NB4 (cell line): ENCODE measurements around the gene SPIB.

Experiments used
- MYC ChIP-seq: IDR thresholded peaks from 2 replicates; pipeline ENCODE4 v1.6.1; 2011; ENCODE audit warnings: low read depth, low read length
- POLR2A ChIP-seq: IDR thresholded peaks from 2 replicates; pipeline ENCODE4 v1.6.1; 2011; ENCODE audit warnings: mild to moderate bottlenecking; ENCODE audit not compliant: insufficient read length; ENCODE audit errors: extremely low read depth
- TF ChIP-seq, protein P1 (sequence below): IDR thresholded peaks from one replicate; pipeline ENCODE4 v1.5.1; 2012; ENCODE audit warnings: low read depth, low read length
- TF ChIP-seq, protein P2 (sequence below): IDR thresholded peaks from 2 replicates; pipeline ENCODE4 v1.6.1; 2011; ENCODE audit warnings: low read depth, low read length

DNA sequence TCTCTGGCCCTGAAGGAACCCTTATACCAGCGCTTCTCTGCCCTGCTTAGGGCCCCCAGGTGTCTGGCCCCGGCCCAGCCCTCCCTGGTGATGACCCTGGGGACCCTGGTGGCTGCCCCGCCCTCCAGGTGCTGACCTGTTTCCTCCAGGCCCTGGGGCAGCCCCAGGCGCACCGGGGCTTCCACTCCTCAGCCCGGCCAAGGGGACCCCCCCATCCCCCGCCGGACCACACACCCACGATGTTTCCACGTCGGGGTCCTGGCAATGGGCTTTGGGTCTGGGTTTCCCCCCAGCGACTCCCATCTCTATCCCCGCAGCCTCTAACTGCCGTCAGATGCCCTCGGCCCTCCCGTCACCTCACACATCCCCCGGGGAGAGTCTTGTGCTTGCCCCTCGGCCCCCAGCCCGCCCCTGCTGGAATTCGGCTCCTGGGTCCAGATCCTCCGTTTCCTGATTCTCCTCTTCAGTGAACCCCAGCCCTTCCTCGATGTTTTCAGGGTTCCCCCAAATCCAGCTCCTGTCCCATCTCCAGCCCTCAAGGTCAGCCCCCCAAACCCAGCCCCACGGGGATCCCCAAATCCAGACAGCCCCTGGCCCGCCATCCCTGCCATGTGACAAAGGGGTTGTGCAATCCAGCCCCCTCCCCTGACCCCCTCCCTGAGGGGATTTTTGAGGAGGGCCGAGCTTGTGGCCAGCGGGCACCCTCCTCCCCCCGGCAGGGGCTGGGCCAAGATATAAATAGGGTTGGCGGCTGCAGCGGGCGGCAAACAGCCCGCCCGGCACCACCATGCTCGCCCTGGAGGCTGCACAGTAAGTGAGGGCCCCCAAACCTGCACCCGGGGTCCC, at the start of gene SPIB:
- TF ChIP-seq, protein P1, sequence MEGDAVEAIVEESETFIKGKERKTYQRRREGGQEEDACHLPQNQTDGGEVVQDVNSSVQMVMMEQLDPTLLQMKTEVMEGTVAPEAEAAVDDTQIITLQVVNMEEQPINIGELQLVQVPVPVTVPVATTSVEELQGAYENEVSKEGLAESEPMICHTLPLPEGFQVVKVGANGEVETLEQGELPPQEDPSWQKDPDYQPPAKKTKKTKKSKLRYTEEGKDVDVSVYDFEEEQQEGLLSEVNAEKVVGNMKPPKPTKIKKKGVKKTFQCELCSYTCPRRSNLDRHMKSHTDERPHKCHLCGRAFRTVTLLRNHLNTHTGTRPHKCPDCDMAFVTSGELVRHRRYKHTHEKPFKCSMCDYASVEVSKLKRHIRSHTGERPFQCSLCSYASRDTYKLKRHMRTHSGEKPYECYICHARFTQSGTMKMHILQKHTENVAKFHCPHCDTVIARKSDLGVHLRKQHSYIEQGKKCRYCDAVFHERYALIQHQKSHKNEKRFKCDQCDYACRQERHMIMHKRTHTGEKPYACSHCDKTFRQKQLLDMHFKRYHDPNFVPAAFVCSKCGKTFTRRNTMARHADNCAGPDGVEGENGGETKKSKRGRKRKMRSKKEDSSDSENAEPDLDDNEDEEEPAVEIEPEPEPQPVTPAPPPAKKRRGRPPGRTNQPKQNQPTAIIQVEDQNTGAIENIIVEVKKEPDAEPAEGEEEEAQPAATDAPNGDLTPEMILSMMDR, result no peak
- TF ChIP-seq POLR2A, result no peak
- TF ChIP-seq, protein P2, sequence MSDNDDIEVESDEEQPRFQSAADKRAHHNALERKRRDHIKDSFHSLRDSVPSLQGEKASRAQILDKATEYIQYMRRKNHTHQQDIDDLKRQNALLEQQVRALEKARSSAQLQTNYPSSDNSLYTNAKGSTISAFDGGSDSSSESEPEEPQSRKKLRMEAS, result no peak
- no peak for TF ChIP-seq MYC
